GM20000 (cell line): ENCODE data around the gene TCF25.

Experiments used
- DNase-seq: peaks from one replicate; pipeline ENCODE4 v3.0.0; 2012; ENCODE audit warnings: low spot score
- CTCF ChIP-seq: IDR thresholded peaks from 2 replicates; pipeline ENCODE4 v1.5.1; 2012; ENCODE audit warnings: mild to moderate bottlenecking, control low read depth; ENCODE audit errors: extremely low read depth, missing control alignments

Gene TCF25

GRCh38 chr16:89957216-89957785, 83.9 kb downstream of the TCF25 start:
- no peak for TF ChIP-seq CTCF
- no peak for DNase-seq

- TF ChIP-seq CTCF, result no peak
- no peak for DNase-seq
These were observed 84.7 kb downstream of the TCF25 start for GRCh38 chr16:89958068-89958467.

GRCh38 chr16:89958596-89958995, 85.2 kb downstream of the TCF25 start:
- TF ChIP-seq CTCF, result no peak
- no peak for DNase-seq

GRCh38 chr16:89960966-89961365, 87.6 kb downstream of the TCF25 start:
- no peak for DNase-seq
- TF ChIP-seq CTCF, result no peak
